Activated CD4-positive, alpha-beta T cell treated with anti-CD3 and anti-CD28 coated beads, Interleukin-2, amount 50 U/mL, for 1 hour (primary cell): Measurements from ENCODE around the gene BRAF.
"Not testable (repeated sequence)": the region's sequence is repeated elsewhere in the genome, so short reads cannot be mapped to it uniquely, and the experiment has no call there.

ENCODE experiments used
- DNase-seq: peaks from one replicate; pipeline ENCODE4 v3.0.0-alpha.2; 2020

BRAF gene

DNA sequence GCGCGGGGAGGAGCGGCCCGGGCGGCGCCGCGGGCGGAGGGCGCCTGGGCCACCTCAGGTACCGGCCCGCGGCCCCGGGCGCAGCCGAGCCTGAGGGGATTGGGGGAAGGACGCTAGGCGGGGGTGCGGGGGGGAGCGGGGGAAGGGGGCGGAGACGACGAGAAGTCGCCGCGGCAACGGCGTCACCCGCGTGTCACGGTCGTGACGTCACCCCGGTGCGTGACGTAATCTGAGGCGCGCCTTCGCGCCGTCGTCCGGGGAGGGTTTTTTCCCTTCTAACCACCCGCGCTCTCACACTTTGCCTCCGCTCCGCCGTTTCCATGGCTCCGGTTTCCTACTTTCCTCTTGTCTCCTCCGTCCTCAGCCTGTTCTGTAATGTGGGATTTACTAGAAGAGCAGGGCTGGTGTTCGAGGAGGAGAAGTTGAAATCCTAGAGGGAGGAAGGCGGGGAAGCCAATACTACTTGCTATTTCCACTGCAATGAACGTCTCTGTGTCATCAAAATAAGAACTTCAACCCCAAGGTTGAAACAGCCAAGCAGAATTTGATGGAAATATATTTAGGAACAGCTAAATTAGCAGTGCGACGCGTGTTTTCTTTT lies at the start of gene BRAF:
Gene BRAF (minus strand): TSS at position 109 of the 601 bp plus-strand sequence. CDS start 226 bp downstream, outside the sequence.
- DNase-seq: peak; percentile 95

DNA sequence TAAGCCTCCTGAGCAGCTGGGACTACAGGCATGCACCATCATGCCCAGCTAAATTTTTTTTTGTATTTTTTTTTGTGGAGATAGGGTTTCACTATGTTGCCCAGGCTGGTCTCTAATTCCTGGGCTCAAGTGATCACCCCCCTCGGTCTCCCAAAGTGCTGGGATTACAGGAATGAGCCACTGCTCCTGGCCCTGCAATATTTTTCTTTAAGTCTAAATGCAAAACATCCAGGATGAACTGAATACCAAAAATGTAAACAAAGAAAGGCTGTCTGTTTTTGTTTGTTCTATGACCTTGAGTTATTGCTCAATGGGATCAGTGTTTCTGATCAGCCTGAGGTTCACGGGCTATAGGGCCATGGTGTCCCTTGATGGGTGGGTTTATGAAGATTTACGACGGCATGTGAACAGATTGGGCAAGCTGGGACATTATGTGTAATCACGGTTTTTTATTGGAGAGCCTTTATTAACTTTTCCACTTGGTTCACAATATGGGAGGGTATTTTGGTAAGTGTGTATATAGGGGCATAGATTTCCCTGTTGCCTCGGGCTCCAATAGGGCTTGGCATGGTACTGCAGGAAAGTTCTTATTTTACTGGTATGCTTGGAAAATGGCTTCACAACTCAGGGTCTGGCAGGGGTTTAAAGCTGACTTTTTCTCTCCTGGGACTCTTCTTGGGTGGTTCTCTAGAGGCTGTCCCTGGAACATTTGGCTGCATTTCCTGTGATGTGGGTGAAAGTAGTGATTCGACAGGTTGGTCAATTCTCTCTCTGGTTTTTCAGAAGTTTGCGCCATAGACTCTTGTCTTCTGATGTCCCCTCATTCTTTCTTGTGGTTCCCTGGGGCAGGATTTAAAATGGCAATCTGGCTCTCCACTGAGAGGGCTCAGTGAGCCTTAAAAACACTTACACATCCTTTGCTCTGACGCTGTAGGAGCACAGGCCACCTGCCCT lies 48.4 kb upstream of the BRAF start:
- DNase-seq: no peak

DNA sequence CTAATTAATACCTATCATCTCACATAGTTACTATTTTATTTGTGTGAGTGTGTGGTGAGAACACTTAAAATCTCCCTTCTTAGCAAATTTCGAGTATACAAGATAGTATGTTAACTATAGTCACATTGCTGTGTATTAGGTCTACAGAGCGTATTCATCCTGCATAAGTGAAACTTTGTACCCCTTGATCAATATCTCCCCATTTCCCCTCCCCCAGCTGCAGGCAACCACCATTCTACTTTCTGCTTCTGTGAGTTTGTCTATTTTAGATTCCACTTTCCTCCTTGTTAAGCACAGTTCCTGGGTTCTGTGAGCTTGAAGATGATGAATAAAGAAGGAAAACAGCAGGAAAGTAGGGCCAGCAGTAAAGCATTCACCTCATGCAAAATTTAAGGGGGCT lies 47.6 kb upstream of the BRAF start:
- no peak for DNase-seq

DNA sequence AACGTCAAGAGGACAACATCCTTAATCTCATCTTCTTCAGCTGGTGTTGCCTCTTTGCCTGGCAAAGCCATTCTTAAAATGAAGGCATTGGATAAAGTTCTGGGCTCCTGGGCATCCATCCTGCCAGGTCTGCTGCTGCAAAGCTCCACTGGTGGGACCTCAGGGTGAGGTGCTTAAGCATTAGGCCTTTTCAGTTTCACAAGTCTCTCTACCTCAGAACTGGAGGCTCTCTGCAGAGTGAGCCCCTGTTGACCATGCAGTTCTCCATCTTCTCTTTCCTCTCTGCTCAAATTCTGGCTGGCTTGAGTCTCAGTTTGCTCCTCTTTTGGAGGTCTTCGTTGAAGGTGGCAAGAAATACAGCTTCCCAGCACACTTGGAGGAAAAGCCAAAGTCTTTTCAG lies 42.7 kb upstream of the BRAF start:
- DNase-seq: no peak

DNA sequence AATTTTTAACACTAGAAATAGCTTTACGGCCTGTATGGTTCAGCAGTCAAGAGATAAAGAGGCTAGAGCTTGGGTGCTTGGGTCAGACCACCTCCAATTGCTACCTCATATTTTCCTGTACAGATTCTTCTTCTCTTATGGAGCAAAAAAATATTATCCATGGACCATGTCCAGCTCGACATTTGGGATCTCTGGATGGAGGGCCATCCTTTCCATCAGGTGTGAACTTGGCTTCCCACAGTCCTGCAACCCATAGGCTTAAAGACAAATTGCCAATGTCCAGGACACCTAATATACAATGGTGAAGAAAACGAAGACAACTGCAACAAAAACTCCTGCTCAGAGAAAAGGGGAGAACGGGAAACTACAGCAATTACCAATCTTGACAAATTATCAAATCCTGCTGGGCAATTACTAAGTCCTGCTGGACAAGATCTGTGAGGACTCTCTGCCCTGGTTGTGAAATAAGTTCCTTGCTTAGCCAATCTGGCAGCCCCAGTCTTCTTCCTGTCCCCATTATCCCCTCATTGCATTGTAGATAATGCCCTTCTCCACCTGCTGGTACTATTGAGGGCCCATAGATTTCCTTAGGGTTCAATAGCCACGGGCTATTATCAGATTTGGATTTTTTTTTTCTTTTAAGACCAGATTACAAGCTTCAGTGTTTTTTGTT lies 42.0 kb upstream of the BRAF start:
- DNase-seq: no peak

DNA sequence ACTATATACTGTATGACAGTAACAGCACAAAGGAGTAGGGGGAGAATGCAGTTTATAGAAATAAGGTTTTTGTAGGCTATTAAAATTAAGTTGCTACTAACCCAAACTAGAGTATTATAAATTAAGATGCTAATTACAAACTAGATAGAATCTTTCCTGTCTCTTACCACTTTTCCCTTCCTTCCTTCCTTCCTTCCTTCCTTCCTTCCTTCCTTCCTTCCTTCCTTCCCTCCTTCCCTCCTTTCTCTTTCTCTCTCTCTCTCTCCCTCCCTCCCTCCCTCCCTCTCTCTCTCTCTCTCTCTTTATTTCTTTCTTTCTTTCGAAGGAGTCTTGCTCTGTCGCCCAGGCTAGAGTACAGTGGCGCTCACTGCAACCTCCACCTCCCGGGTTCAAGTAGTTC lies 36.4 kb upstream of the BRAF start:
- no peak for DNase-seq

DNA sequence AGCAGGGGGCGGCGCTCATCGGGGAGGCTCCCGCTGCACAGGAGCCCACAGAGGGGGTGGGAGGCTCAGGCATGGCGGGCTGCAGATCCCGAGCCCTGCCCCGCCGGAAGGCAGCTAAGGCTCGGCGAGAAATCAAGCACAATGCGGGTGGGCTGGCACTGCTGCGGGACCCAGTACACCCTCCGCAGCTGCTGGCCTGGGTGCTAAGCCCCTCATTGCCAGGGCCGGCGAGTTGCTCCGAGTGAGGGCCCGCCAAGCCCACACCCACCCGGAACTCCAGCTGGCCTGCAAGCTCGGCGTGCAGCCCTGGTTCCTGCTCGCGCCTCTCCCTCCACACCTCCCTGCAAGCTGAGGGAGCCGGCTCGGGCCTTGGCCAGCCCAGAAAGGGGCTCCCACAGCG lies 32.3 kb upstream of the BRAF start:
- DNase-seq: not testable (repeated sequence)

DNA sequence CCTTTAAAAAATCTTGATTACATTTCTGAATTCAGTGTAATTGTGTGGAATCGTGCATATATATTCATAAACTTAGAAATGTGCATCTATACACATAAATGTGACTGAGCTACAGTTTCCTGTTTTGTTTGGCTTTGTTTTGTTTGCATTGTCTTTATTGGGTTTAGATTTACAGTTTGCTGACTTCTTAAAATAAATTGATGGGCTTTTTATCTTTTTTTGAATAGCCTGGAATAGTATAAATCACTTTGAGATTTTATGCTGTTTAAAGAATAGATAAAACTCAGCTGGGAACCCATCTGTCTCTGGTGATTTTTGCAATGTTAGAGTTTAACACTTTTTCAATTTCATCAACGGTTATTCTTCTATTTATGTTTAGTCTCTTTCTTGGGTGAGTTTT lies 21.2 kb upstream of the BRAF start:
- no peak for DNase-seq

DNA sequence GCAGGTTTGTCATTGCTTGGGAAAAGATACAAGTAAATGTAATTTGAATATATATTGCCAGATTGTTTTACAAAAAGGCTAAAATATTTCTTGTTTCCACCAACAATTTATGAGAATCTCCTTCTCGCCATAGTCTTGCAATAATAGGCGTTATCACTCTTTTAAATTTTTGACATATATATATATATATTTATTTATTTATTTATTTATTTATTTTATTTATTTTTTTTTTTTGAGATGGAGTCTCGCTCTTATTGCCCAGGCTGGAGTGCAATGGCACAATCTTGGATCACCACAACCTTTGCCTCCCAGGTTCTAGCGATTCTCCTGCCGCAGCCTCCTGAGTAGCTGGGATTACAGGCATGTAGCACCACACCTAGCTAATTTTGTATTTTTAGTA lies 17.5 kb upstream of the BRAF start:
- DNase-seq: not testable (repeated sequence)

DNA sequence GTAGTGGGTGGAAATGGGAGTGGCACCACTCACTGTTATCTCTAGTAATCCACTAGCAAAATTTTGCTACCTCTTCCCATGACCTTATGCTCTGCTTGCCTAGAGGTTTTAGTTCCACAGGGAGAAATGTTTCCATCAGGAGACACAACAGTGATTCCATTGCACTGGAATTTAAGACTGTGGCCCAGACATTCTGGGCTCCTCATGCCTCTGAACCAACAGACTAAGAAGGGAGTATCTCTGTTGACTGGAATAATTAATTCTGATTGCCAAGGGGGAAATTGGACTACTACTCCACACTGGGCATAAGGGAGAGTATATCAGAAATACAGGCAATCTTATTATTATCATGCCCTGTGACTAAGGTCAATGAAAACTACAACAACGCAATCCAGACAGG lies 16.2 kb upstream of the BRAF start:
- DNase-seq: no peak

DNA sequence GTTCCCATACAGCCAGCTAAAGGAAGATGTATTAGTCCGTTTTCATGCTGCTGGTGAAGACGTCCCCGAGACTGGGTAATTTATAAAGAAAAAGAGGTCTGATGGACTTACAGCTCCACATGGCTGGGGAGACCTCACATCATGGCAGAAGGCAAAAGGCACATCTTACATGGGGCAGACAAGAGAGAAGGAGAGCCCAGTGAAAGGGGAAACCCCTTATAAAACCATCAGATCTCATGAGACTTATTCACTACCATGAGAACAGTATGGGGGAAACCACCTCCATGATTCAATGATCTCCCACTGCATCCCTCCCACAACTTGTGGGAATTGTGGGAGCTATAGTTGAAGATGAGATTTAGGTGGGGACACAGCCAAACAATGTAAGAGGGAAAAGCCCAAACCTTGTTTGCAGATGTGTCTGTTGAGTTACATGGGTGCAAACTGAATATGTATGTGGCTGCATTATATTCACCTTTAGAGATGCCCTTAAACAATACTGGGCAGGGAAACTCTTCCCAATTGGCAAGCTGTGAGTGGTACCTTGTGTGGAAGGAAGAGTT lies 13.1 kb upstream of the BRAF start:
- no peak for DNase-seq

DNA sequence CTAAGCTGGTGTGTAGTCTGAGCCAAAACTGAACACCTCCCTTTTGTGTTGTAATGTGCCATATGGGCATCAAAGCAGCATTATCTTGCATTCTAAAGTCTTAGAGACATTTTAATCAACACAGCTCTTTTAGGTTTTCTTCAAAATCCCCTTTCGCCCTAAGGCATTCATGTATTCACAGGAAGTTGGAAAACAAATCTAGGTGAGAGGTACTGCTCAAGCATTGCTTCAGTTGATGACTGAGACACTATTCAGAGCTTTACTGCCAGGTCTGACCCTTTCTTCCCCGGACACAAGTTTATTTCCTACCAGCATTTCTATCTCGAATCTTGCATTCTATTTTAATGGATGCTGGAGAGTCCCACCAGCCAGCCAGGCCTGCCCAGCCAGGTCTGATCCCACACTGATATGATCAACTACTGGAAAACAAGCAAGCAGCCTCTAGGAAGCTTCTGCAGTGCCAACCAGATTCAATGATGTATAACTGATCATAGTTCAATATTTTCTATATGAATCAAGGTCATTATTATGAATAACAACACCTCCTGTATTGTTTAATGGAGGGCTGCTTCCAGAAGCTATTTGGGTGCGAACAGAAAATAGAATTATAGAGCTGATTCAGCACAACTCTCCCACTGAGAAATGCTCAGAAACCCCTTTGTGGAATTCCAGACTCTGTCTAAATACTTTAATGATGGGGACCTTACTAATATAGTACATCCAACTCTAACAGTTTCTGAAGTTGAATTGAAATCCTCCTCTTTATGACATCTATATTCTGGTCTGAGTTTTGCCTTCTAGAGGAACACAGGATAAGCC lies 4.0 kb upstream of the BRAF start:
- no peak for DNase-seq

DNA sequence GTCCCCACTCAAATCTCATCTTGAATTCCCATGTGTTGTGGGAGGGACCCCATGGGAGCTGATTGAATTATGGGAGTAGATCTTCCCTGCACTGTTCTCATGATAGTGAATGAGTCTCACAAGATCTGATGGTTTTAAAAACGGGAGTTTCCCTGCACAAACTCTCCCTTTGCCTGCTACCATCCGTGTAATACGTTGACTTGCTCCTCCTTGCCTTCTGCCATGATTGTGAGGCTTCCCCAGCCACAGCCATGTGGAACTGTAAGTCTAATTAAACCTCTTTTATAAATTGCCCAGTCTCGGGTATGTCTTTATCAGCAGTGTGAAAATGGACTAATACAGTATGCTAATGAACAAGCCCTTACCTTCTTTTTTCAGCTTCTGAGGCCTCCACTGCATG lies 3.2 kb upstream of the BRAF start:
- DNase-seq: not testable (repeated sequence)

DNA sequence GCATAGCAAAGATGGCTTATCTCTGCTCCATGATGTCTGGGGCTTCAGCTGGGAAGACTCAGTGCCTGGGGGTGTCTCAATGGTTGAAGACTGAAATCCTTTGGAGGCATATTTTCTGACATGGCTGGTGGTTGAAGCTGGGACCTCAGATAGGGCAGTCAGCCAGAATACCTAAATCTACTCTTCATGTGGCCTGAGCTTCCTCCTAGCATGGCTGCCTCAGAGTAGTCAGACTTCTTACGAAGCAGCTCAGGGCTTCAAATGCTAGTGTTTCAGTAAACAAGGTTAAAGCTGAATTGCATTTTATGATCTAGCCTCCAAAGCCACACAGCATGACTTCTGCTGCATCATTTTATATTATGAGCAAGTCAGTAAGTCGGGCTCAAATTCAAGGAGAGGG lies 2.6 kb upstream of the BRAF start:
- no peak for DNase-seq

DNA sequence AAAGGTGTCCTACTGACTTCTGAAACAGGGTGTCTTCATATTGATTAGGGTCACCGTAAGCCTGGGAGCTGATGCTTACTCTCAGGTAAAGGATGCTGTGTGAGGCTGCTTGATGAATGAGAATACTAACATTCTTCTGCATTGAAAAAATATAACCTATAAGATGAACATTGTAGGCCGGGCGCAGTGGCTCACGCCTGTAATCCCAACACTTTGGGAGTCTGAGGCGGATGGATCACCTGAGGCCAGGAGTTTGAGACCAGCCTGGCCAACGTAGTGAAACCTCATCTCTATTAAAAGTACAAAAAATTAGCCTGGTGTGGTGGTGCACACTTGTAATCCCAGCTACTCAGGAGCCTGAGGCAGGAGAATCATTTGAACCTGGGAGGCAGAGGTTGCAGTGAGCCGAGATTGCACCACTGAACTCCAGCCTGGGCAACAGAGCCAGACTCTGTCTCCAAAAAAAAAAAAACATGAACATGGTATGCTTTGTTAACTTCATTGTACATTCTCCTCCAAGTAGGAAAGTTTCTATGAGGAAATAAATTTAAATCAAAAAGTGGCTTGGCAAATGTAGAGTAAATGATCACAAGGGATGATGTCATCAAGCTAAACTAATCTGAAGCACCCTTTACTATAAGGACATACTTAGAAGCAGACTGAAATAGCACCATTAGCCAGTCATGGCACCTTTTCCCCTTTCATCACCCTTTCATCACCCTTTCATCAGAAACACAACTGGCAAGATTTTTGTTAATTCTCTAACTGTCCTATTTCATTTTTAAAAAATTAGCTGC lies 1.5 kb upstream of the BRAF start:
- DNase-seq: no peak

DNA sequence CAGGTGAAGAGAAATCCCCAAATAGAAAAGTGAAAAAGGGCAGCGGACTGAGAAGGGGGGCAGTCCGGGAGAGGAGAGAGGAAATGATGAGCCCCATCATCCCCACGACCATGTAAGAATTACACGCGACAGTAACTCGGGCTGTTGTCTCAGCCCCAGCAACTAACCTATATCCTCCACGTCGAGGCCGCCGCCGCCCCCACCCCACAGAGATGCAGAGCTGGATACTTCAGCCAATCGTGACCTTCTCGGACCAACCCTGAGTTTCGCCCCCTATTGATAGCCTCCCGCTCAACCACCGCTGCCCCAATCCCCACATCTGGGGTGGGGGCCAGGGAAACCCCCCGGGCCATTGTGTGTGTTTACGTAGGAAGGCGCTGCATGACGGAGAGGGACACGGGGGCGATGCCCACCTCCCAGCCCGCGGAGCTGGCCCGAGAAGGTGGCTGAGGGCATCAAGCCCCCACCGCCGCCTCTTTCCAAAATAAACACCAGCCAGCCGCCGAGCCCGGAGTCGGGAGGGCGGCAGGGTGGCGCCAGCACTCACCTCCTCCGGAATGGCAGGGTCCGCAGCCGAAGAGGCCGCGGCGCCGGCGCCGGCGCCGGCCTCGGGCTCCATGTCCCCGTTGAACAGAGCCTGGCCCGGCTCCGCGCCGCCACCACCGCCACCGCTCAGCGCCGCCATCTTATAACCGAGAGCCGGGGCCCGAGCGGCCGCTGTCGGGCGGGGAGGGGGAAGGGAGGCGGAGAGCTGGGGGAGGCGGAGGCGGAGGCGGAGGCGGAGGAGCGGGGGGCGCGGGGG lies 509 bp downstream of the BRAF start:
- DNase-seq: peak; percentile 75

DNA sequence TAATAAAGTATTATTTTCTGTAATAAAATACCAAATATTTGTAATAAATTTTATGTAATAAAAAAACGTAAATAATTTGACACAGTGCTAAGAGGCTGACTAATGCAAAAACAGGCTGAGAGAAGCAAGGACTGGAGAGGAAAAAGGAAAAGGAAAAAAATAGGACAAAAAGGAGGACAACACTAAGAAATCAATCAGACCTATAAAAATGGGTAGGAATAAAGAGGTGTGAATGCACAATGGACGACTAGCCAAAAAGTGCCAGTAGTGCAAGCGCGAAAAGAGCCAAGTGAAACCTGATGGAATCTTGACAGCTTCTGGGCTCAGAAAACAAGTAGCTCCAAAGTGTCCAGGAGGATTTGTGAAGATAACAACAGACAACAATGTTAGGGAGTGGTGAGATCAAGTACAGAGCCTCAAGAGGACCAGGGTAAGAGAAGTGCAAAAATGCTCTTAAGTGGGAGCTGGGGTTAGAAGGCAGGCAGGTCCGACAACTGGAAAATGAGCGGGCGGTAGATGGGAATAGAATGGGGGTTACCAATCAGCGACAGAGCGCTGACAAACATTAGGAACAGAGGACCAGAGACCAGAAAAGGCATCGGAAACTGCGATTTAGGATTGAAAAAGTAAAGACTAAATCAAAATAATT lies 1.2 kb downstream of the BRAF start:
- DNase-seq: no peak

DNA sequence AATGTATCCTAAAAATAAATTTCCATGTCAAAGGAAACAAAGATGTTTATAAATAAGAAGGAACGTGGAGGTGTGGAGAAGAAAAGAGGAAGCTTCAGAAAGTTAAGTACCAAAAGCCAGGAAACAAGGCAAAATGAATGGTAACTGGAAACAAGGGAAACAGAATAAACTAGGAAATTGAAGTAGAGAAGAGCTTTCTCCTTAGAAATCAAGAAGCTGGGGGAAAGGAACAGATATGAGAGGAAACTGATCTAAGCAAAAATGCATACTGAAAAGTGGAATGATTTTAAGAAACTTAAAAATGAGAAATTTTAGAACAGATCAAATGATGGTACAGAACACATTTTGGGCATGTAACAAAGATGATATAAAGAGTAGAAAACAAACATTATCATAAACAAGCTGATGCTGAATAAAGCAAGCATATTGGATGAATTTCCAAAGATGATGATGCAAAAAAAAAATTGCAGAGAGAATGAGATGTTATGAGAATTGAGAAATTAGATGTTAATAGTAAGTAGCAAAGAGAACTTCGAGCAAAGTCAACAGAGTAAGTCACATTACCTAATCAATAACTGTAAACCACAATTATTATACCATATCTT lies 1.9 kb downstream of the BRAF start:
- DNase-seq: no peak

DNA sequence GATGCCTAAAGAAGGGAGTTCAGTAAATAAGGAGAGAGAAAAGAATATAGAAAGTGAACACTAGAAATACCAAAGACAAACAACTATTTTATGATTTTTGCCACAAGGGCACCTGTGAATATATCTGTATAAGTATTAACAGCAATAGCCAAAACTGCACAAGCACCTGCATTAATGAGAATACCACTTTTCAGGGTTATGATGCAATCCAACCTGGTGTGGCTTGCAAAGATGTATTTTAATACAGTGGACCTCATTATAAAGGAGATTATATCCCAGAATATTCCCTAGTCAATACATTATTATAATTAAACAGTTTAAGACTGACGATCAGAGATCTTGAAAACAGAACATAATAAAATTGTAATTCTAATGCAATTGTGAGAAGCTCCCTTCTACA lies 4.0 kb downstream of the BRAF start:
- DNase-seq: no peak

DNA sequence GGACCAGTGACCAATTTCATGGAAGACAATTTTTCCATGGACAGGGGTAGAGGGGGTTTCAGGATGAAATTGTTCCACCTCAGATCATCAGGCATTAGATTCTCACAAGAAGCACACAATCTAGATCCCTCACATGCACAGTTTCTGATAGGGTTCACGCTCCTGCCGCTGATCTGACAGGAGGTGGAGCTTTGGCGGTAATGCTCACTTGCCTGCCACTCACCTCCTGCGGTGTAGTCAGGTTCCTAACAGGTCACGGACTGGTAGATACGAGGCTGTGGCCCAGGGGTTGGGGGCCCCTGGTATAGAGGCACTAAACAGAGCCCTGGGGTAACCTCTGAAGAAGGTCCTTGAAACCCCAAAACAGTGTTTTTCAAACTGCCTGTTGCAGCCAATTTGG lies 6.5 kb downstream of the BRAF start:
- no peak for DNase-seq
